Lung (tissue), 12 donors: ENCODE data around the gene CITED4. TPM values are rescaled to one million over a fixed set of nuclear protein-coding genes. Genes with fewer than 3 reads are reported as not detected.
A peak's percentile ranks its signal among the peaks of the same experiment; 100 is the strongest.

ENCODE experiments used
- ATAC-seq: fragments of 200-7000 bp; cut with Tn5 transposase; one replicate; pipeline ENCODE4 v1.9.1; 2020; ENCODE audit warnings: moderate number of reproducible peaks; ENCODE audit not compliant: insufficient read depth, low FRiP score
- DNase-seq, 3 donors: peaks; one replicate each; pipeline ENCODE4 v3.0.0-alpha.2; 2013 to 2017
- H3K27ac ChIP-seq, 2 donors: one replicate each; pipeline ENCODE4 v1.5.1; 2013; ENCODE audit warnings: mild to moderate bottlenecking in 2 of 2, moderate library complexity in 2 of 2, control low read depth in 1 of 2, inconsistent platforms in 1 of 2, low read depth in 1 of 2, low read length in 1 of 2
- H3K27me3 ChIP-seq, 3 donors: one replicate each; pipeline ENCODE4 v1.5.1; 2013; ENCODE audit warnings: low read length in 2 of 3; ENCODE audit not compliant: control insufficient read depth in 3 of 3, insufficient read depth in 3 of 3
- H3K36me3 ChIP-seq, 4 donors: one replicate each; pipeline ENCODE4 v1.5.1; 2013; ENCODE audit warnings: low read length in 4 of 4, mild to moderate bottlenecking in 1 of 4, moderate library complexity in 1 of 4; ENCODE audit not compliant: control insufficient read depth in 4 of 4, insufficient read depth in 4 of 4
- H3K4me1 ChIP-seq, 5 donors: one replicate each; pipeline ENCODE4 v1.5.1; 2013; ENCODE audit warnings: low read length in 5 of 5, mild to moderate bottlenecking in 2 of 5, moderate library complexity in 1 of 5; ENCODE audit not compliant: control insufficient read depth in 5 of 5, insufficient read depth in 5 of 5
- H3K4me3 ChIP-seq: one replicate; pipeline ENCODE4 v1.5.1; 2013; ENCODE audit warnings: mild to moderate bottlenecking, control low read depth, moderate library complexity
- H3K9ac ChIP-seq, 2 donors: one replicate each; pipeline ENCODE4 v1.5.1; 2013; ENCODE audit warnings: low read length in 2 of 2, control low read depth in 1 of 2; ENCODE audit not compliant: insufficient read depth in 1 of 2
- H3K9me3 ChIP-seq, 4 donors: one replicate each; pipeline ENCODE4 v1.5.1; 2013; ENCODE audit warnings: low read length in 3 of 4, mild to moderate bottlenecking in 1 of 4, moderate library complexity in 1 of 4; ENCODE audit not compliant: control insufficient read depth in 4 of 4, insufficient read depth in 3 of 4
- CTCF ChIP-seq: IDR thresholded peaks from 2 replicates; pipeline ENCODE4 v1.5.1; 2012; ENCODE audit warnings: mild to moderate bottlenecking; ENCODE audit errors: control extremely low read depth, extremely low read depth
- WGBS, 2 donors: extraction: QIAGEN DNeasy Blood & Tissue Kit; methylation state at CpG; one replicate each; pipeline ENCODE4 v1.1.7; 2013; 5-methylcytosine and 5-hydroxymethylcytosine counted together
- polyA plus RNA-seq, 2 donors: library from polyadenylated mRNA; stranded (reverse); fragments of 200-250 nt; gene quantifications; one replicate each; pipeline ENCODE4 v1.2.1, GENCODE V29; 2013
- total RNA-seq, 2 donors: library from RNA; depleted of rRNA in 1 of 2; stranded (reverse); fragments of >200 nt in 1 of 2; gene quantifications; one replicate each; pipeline ENCODE4 v1.2.1, GENCODE V29; 2014 to 2021
- donor health status: control.
- donor health status: control.
- donor health status: Bipolar disorder and iron deficiency.
- donor health status: healthy.
- donor health status: DM: yes; HTN: yes; CAD: no.

Gene CITED4
- total and polyA plus RNA-seq, 4 donors = 4.7 to 15.1 (median 7.6) TPM

DNA sequence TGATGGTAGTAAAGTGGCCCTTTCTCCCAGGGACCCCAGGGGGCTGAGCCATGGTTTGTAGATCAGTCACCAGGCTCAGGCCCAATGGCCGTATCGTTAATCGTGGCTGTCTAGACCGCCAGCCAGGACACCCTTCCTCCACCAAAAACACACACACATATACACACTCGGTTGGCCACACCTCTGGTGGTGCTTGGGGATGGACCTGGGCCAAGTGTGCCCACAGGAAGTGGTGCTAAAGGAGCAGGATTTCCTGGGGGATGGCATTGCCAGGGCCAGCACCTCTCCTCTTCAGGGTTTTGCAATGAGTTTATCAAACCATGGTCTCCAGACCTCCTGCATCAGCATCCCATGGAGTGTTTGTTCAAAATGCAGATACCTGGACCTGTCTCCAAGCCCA is 36.2 kb downstream of the CITED4 start:
- no peak overlapping the region for H3K4me3 ChIP-seq
- no peak overlapping the region for H3K9ac ChIP-seq
- no peak overlapping the region for H3K27ac ChIP-seq
- peaks cover 0 to 20% (median 14%) of the 10 kb centered on the region in 5 donors for H3K4me1 ChIP-seq
- WGBS, 2 donors = 17 to 28% methylated on average over 5 of the region's 5 CpGs
- H3K36me3 ChIP-seq = no peaks in the 10 kb centered on the region
- H3K27me3 ChIP-seq = no peaks in the 10 kb centered on the region
- H3K9me3 ChIP-seq = no peaks in the 10 kb centered on the region
- no peak for TF ChIP-seq CTCF
- DNase-seq (no peak), ATAC-seq (no peak)

GRCh38 chr1:40825435-40825788 is 36.8 kb downstream of the CITED4 start:
- ATAC-seq (peak; percentile 30), DNase-seq (peak; percentile 35 to 65 (median 40))
- H3K4me1 ChIP-seq = peaks cover 0 to 20% (median 17%) of the 10 kb centered on the region in 5 donors
- TF ChIP-seq CTCF = no peak
- WGBS, 2 donors = 39 to 41% methylated on average over 3 of the region's 3 CpGs
- no peak overlapping the region for H3K9ac ChIP-seq
- no peaks in the 10 kb centered on the region for H3K36me3 ChIP-seq
- no peak overlapping the region for H3K4me3 ChIP-seq
- H3K27ac ChIP-seq = no peak overlapping the region
- no peaks in the 10 kb centered on the region for H3K27me3 ChIP-seq
- no peaks in the 10 kb centered on the region for H3K9me3 ChIP-seq

DNA sequence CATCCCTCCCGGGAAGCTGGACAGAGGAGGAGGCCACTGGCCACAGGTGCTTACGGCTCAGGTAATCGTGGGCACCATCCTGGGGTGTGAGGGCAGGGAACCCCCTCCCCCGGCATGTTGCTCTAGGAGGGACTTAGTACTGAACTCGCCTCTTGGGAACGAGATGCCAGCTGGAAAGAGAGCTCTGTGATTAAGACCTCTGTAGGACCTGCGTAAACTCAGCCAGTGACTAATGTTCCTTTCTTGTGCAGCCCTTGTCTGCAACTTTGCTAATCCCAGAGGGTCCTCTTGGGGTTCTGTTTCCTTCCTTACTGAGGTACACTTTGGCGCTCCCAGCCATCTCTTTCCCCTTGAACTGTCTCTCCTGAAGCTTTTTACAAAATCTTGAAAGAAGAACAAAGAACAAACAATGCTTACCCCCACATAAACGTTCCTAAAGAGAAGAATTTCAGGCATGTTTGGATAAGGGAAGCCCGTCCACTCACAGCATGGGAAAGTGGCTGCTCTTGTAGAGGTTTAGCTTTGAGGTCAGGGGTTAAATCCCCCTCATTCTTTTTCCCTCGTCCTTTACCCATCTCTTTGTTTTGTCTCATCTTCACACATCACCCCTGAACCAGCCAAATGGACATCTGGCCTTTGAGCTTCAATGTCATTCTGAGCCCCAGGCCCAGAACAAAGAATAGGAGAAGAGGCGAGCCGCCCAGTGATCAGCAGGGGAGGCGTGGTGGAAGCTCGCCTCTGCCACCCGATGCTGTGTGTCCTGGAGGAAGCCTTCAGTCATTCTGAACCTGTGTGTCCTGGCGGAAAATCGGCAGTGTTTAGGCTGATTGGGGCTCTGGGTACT is 37.4 kb downstream of the CITED4 start:
- H3K4me3 ChIP-seq = no peak overlapping the region
- peak in 2 of 3 donors; percentile 35 to 39 for DNase-seq
- 62 to 64% methylated on average over 18 of the region's 18 CpGs for WGBS, 2 donors
- no peak for ATAC-seq
- H3K27me3 ChIP-seq = no peaks in the 10 kb centered on the region
- TF ChIP-seq CTCF = no peak
- no peaks in the 10 kb centered on the region for H3K9me3 ChIP-seq
- peaks cover 0 to 20% (median 17%) of the 10 kb centered on the region in 5 donors for H3K4me1 ChIP-seq
- H3K9ac ChIP-seq = no peak overlapping the region
- H3K36me3 ChIP-seq = no peaks in the 10 kb centered on the region
- H3K27ac ChIP-seq = peak overlapping the region in 1 of 2 donors; percentile 20
